ENCODE results near the gene KCNQ2. TPM values are rescaled to one million over a fixed set of nuclear protein-coding genes. Genes with fewer than 3 reads are reported as not detected.
"Not testable (repeated sequence)": the region's sequence is repeated elsewhere in the genome, so short reads cannot be mapped to it uniquely, and the experiment has no call there.

Gene KCNQ2
- total RNA-seq, 1 donor from 2014 or later, result not detected

- DNase-seq (ENCODE audit: low spot score), result no peak
Observed at GRCh38 chr20:63386491-63386890, 86.0 kb downstream of the KCNQ2 start.

GRCh38 chr20:63385819-63386218 is 86.6 kb downstream of the KCNQ2 start:
- no peak for DNase-seq (ENCODE audit: low spot score)

GRCh38 chr20:63384336-63384735 is 88.1 kb downstream of the KCNQ2 start:
- DNase-seq (ENCODE audit: low spot score), result no peak

GRCh38 chr20:63383556-63383955 is 88.9 kb downstream of the KCNQ2 start:
- DNase-seq (ENCODE audit: low spot score), result no peak

- no peak for DNase-seq (ENCODE audit: low spot score)
Observed at GRCh38 chr20:63382551-63383300, 89.7 kb downstream of the KCNQ2 start.

- DNase-seq (ENCODE audit: low spot score), result no peak
Observed at GRCh38 chr20:63381781-63382431, 90.5 kb downstream of the KCNQ2 start.

- no peak for DNase-seq (ENCODE audit: low spot score)
Observed at GRCh38 chr20:63380346-63380870, 92.0 kb downstream of the KCNQ2 start.

- not testable (repeated sequence) for DNase-seq (ENCODE audit: low spot score)
Observed at GRCh38 chr20:63379872-63380271, 92.6 kb downstream of the KCNQ2 start.

- no peak for DNase-seq (ENCODE audit: low spot score)
Observed at GRCh38 chr20:63379296-63379695, 93.2 kb downstream of the KCNQ2 start.

- DNase-seq (ENCODE audit: low spot score), result no peak
Observed at GRCh38 chr20:63378626-63379025, 93.8 kb downstream of the KCNQ2 start.

- no peak for DNase-seq (ENCODE audit: low spot score)
Observed at GRCh38 chr20:63377951-63378381, 94.5 kb downstream of the KCNQ2 start.

GRCh38 chr20:63377256-63377941 is 95.1 kb downstream of the KCNQ2 start:
- DNase-seq (ENCODE audit: low spot score), result no peak

- no peak for DNase-seq (ENCODE audit: low spot score)
Observed at GRCh38 chr20:63376283-63377250, 95.9 kb downstream of the KCNQ2 start.

- DNase-seq (ENCODE audit: low spot score), result no peak
Observed at GRCh38 chr20:63375438-63375837, 97.0 kb downstream of the KCNQ2 start.

- DNase-seq (ENCODE audit: low spot score), result no peak
Observed at GRCh38 chr20:63374504-63374903, 98.0 kb downstream of the KCNQ2 start.

GRCh38 chr20:63373996-63374395 is 98.5 kb downstream of the KCNQ2 start:
- no peak for DNase-seq (ENCODE audit: low spot score)

- DNase-seq (ENCODE audit: low spot score), result no peak
Observed at GRCh38 chr20:63372971-63373885, 99.2 kb downstream of the KCNQ2 start.

GRCh38 chr20:63371291-63371865 is 101.1 kb downstream of the KCNQ2 start:
- DNase-seq (ENCODE audit: low spot score), result no peak

GRCh38 chr20:63370618-63371187 is 101.8 kb downstream of the KCNQ2 start:
- no peak for DNase-seq (ENCODE audit: low spot score)
